Measurements from ENCODE around the gene MIAT.

The MIAT gene

DNA sequence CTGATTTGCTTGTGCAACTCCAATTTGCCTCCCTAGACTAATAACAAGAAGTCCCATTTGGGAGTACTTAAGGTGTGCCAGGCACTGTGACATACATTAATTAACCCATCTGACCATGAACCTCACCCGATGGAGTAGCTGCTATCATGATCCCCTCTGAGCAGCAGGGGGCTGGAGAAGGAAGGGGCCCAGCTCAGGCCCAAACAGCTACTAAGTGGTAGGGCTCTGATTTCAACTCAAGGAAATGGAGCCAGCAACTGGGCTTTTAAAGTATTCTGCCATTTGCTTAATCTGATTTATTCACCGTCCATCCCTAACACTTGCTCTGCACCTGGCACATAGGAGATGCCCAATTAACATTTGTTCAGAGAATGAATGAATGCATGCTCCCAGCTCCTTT lies 40.7 kb upstream of the MIAT start:
- Histone ChIP-seq H3K4me1 (ENCODE audit: control insufficient read depth, insufficient read depth, low read length) (peaks cover 52% of the 10 kb centered on the region), H3K4me3 (ENCODE audit: low read depth, low read length) (no peak overlapping the region), H3K27ac (ENCODE audit: low read depth, low read length) (peak overlapping the region; percentile 60), H3K36me3 (ENCODE audit: control insufficient read depth, insufficient read depth, low read length) (no peaks in the 10 kb centered on the region), H3K27me3 (ENCODE audit: control insufficient read depth, insufficient read depth, low read length) (peaks cover 34% of the 10 kb centered on the region), H3K9ac (ENCODE audit: low read depth, low read length) (no peak overlapping the region), H3K9me3 (ENCODE audit: control insufficient read depth, insufficient read depth, low read length) (no peaks in the 10 kb centered on the region)

DNA sequence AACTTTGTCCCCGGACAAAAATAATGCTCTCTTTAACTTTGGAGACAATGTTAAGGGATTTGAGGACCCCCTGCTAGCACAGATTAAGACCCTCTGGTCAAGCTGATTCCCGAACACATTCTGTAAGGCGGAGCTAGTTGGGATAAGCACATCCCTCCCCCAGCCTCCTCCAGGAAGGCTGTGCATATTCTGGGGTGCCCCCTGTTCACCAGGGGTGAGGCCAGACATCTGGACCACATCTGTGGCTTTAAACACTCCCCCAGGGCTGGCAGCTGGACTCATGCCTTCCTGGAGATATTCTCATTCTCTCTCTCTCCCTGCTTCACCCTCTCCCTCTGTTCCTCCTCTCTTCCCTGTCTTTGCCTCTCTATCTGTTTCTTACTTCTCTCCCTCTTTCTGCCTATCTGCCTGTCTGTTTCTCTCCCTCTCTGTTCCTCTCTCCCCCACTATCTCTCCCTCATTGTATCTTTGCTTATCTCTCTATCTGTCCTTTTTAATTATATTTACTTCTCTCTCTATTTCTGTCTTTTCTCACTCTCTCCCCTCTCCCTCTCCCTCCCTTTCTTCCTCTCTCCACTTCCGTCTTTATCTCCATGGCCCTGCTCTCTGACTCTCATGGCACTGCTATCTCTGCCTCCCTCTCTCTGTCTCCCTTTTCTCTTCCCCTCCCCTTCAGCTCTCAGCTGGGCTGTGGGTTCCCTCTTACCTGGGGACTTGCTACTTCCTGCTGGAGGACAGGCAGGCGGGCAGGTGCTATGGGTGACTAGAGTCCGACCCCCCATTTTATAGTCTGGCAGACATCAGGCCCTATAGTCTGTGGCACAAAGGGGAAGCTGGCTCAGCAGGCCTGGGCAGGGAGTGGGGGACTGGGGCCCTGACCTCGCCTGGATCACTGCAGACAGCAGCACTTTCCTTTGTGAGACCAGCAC lies 39.9 kb upstream of the MIAT start, which contains the start of gene CRYBB1:
CRYBB1 (minus strand) TSS at position 757 of the 929 bp plus-strand sequence. CDS start 1,708 bp downstream, outside the sequence.
- H3K36me3 ChIP-seq (ENCODE audit: control insufficient read depth, insufficient read depth, low read length): no peaks in the 10 kb centered on the region
- peaks cover 46% of the 10 kb centered on the region for H3K4me1 ChIP-seq (ENCODE audit: control insufficient read depth, insufficient read depth, low read length)
- H3K27me3 ChIP-seq (ENCODE audit: control insufficient read depth, insufficient read depth, low read length): peaks cover 26% of the 10 kb centered on the region
- H3K4me3 ChIP-seq (ENCODE audit: low read depth, low read length): no peak within 1 kb of the TSS
- H3K9ac ChIP-seq (ENCODE audit: low read depth, low read length): no peak within 1 kb of the TSS
- peak within 1 kb of the TSS; percentile 60 for H3K27ac ChIP-seq (ENCODE audit: low read depth, low read length)
- H3K9me3 ChIP-seq (ENCODE audit: control insufficient read depth, insufficient read depth, low read length): no peaks in the 10 kb centered on the region

DNA sequence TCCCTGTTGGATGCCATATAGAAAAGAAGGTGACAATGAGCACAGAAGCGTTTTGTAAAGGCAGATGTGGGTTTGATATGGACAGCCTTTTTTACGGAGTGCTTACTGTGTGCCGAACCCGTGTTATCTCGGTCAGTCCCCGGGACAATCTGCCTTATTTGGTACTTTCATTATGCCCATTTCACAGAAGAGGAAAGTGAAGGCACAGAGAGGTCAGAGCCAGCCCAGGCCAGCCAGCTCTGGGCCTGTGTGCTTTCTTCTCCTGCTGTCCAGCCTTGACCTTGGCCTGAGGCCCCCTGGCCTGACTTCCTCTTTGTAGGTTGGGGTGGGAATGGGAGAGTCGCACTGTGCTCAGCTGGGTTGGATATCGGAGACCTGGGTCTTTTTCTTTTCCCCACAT lies 38.9 kb upstream of the MIAT start:
- no peak overlapping the region for H3K27ac ChIP-seq (ENCODE audit: low read depth, low read length)
- H3K27me3 ChIP-seq (ENCODE audit: control insufficient read depth, insufficient read depth, low read length): peaks cover 19% of the 10 kb centered on the region
- no peak overlapping the region for H3K4me3 ChIP-seq (ENCODE audit: low read depth, low read length)
- H3K9me3 ChIP-seq (ENCODE audit: control insufficient read depth, insufficient read depth, low read length): no peaks in the 10 kb centered on the region
- H3K4me1 ChIP-seq (ENCODE audit: control insufficient read depth, insufficient read depth, low read length): peaks cover 38% of the 10 kb centered on the region
- H3K9ac ChIP-seq (ENCODE audit: low read depth, low read length): no peak overlapping the region
- H3K36me3 ChIP-seq (ENCODE audit: control insufficient read depth, insufficient read depth, low read length): no peaks in the 10 kb centered on the region

DNA sequence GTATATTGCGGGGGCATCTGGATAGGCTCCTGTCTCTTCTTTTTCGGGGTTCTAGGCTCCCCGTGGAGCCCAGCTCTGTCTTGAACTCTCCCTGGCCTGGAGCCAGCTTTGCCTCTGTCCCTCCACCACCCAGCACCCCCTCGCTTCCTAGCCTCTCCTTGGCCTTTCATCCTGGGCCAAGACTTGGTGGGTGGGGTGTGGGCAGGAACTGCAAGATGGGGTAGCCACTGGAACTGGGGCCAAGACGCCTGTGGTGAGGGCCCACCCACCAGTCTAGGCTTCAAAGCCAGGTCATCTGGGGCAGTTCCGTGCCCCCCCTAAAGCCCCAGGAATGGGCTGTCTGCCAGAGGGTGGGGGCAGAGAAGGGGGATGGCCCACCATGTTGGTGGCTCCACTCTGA lies 37.9 kb upstream of the MIAT start:
- no peaks in the 10 kb centered on the region for H3K9me3 ChIP-seq (ENCODE audit: control insufficient read depth, insufficient read depth, low read length)
- no peak overlapping the region for H3K27ac ChIP-seq (ENCODE audit: low read depth, low read length)
- no peaks in the 10 kb centered on the region for H3K36me3 ChIP-seq (ENCODE audit: control insufficient read depth, insufficient read depth, low read length)
- no peak overlapping the region for H3K9ac ChIP-seq (ENCODE audit: low read depth, low read length)
- H3K27me3 ChIP-seq (ENCODE audit: control insufficient read depth, insufficient read depth, low read length): peaks cover 15% of the 10 kb centered on the region
- no peak overlapping the region for H3K4me3 ChIP-seq (ENCODE audit: low read depth, low read length)
- H3K4me1 ChIP-seq (ENCODE audit: control insufficient read depth, insufficient read depth, low read length): peaks cover 33% of the 10 kb centered on the region

DNA sequence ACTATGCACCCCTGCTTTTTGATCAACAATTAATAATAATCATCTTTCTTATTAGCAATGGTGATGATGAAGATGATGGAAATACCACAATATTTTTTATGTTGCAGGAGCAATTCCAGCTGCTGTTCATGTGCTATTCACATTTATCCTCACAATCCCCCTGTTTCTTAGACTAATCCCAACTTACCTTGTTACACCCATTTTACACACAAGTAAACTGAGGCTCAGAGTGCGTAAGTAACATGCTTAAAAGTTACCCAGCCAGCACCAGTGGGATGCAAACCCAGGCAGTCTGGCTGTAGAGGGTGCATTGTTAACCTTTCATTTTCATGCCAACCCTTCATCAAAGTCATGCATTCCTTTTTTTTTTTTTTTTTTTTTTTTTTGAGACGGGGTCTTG lies 37.2 kb upstream of the MIAT start:
- no peaks in the 10 kb centered on the region for H3K9me3 ChIP-seq (ENCODE audit: control insufficient read depth, insufficient read depth, low read length)
- no peak overlapping the region for H3K27ac ChIP-seq (ENCODE audit: low read depth, low read length)
- H3K4me3 ChIP-seq (ENCODE audit: low read depth, low read length): no peak overlapping the region
- H3K27me3 ChIP-seq (ENCODE audit: control insufficient read depth, insufficient read depth, low read length): peaks cover 8% of the 10 kb centered on the region
- peaks cover 27% of the 10 kb centered on the region for H3K4me1 ChIP-seq (ENCODE audit: control insufficient read depth, insufficient read depth, low read length)
- no peak overlapping the region for H3K9ac ChIP-seq (ENCODE audit: low read depth, low read length)
- H3K36me3 ChIP-seq (ENCODE audit: control insufficient read depth, insufficient read depth, low read length): no peaks in the 10 kb centered on the region

DNA sequence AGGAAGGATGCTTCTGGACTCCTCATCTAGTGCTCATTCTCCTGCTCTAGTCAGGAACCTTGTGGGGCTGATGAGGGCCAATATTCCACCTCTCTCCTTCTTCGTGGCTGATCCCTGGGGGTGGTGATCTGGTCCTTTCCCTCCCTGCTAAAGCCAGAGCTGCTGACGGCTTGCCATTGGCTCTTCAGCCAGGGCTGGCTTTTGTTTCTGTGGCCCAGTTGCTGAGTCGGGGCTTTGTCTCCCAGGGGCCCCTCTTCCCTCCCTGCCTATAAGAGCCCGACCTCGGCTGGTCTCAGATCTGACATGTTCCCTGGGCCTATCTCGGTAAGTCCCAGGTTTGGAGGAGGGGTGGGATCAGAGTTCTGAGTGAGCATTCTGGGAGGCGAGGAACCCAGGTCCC lies 35.7 kb upstream of the MIAT start, which contains the start of gene CRYBA4:
CRYBA4 (plus strand) TSS at position 301 of the 400 bp plus-strand sequence. CDS start 634 bp downstream, outside the sequence.
- Histone ChIP-seq H3K9ac (ENCODE audit: low read depth, low read length) (no peak within 1 kb of the TSS), H3K9me3 (ENCODE audit: control insufficient read depth, insufficient read depth, low read length) (no peaks in the 10 kb centered on the region), H3K36me3 (ENCODE audit: control insufficient read depth, insufficient read depth, low read length) (no peaks in the 10 kb centered on the region), H3K27ac (ENCODE audit: low read depth, low read length) (no peak within 1 kb of the TSS), H3K27me3 (ENCODE audit: control insufficient read depth, insufficient read depth, low read length) (no peaks in the 10 kb centered on the region), H3K4me1 (ENCODE audit: control insufficient read depth, insufficient read depth, low read length) (peaks cover 15% of the 10 kb centered on the region), H3K4me3 (ENCODE audit: low read depth, low read length) (no peak within 1 kb of the TSS)

DNA sequence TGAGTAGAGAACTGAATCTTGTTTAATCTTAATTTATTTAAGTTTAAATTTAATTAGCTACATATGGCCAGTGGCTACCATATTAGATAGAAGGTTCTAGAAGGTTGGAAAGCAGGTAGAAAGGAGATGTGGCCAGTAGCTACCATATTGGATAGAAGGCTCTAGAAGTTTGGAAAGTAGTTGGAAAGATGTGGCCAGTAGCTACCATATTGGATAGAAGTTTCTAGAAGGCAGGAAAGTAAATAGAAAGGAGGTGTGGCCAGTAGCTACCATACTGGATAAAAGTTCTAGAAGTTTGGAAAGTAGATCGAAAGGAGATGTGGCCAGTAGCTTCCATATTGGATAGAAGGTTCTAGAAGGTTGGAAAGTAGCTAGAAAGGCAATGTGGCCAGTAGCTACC lies 33.4 kb upstream of the MIAT start:
- Histone ChIP-seq H3K27ac (ENCODE audit: low read depth, low read length) (no peak overlapping the region), H3K4me1 (ENCODE audit: control insufficient read depth, insufficient read depth, low read length) (no peaks in the 10 kb centered on the region), H3K9me3 (ENCODE audit: control insufficient read depth, insufficient read depth, low read length) (no peaks in the 10 kb centered on the region), H3K36me3 (ENCODE audit: control insufficient read depth, insufficient read depth, low read length) (no peaks in the 10 kb centered on the region), H3K4me3 (ENCODE audit: low read depth, low read length) (no peak overlapping the region), H3K9ac (ENCODE audit: low read depth, low read length) (no peak overlapping the region), H3K27me3 (ENCODE audit: control insufficient read depth, insufficient read depth, low read length) (no peaks in the 10 kb centered on the region)

DNA sequence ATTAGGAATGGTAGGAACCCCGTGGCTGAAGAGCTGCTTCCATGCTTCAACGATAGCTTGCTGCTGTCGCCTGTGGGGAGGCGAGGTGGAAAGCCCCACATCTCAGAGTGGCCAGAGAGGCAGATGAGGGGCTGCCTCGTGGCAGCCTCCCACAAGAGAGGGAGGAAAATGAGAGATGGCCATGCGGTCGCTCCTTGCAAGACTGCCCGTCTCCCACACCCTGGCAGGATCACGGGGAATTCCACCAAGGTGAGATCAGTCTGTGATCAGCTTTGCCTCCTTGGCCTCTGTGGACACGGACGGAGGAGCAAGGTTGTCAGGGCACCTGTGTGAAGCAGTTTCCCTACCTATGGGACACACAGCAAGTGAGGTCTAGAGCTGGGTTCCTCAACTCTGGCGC lies 32.6 kb upstream of the MIAT start:
- H3K9me3 ChIP-seq (ENCODE audit: control insufficient read depth, insufficient read depth, low read length): no peaks in the 10 kb centered on the region
- no peak overlapping the region for H3K4me3 ChIP-seq (ENCODE audit: low read depth, low read length)
- H3K27ac ChIP-seq (ENCODE audit: low read depth, low read length): no peak overlapping the region
- no peak overlapping the region for H3K9ac ChIP-seq (ENCODE audit: low read depth, low read length)
- H3K36me3 ChIP-seq (ENCODE audit: control insufficient read depth, insufficient read depth, low read length): no peaks in the 10 kb centered on the region
- no peaks in the 10 kb centered on the region for H3K27me3 ChIP-seq (ENCODE audit: control insufficient read depth, insufficient read depth, low read length)
- no peaks in the 10 kb centered on the region for H3K4me1 ChIP-seq (ENCODE audit: control insufficient read depth, insufficient read depth, low read length)

DNA sequence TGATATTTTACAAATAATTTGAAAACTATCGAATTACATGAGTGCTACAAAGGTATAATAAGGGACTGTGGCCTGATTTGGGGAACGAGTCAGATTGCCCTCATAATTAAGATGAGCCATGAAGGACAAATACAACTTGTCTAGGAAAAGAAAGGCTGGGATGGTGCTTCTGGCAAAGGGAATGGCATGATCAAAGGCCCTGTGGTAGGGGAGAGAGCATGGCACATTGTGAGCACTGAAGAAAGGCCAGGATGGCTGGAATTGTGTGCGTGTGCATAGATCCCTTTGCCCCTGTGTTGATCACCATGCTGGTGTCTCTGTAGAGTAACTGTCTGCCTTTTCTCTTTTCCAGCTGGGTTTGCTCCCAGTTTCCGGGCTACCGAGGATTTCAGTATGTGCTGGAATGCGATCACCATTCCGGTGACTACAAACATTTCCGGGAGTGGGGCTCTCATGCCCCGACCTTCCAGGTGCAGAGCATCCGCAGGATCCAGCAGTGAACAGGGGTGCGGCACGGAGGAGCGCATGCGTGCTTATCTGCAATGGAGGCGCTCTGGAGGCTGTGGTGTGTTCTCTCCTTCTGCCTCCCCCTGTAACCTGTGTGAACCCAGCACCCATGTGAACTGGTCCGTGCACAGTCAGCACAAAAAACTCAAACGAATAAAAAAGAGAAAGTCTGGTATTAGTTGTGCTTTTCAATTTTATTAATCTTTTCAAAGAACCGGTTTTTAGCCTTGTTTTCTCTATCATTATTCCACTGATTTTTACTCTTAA lies 27.2 kb upstream of the MIAT start:
- Histone ChIP-seq H3K9me3 (ENCODE audit: control insufficient read depth, insufficient read depth, low read length) (no peaks in the 10 kb centered on the region), H3K4me3 (ENCODE audit: low read depth, low read length) (no peak overlapping the region), H3K4me1 (ENCODE audit: control insufficient read depth, insufficient read depth, low read length) (peaks cover 3% of the 10 kb centered on the region; the same call in 1 of the 2 replicates), H3K27ac (ENCODE audit: low read depth, low read length) (no peak overlapping the region), H3K36me3 (ENCODE audit: control insufficient read depth, insufficient read depth, low read length) (no peaks in the 10 kb centered on the region), H3K27me3 (ENCODE audit: control insufficient read depth, insufficient read depth, low read length) (no peaks in the 10 kb centered on the region), H3K9ac (ENCODE audit: low read depth, low read length) (no peak overlapping the region)

DNA sequence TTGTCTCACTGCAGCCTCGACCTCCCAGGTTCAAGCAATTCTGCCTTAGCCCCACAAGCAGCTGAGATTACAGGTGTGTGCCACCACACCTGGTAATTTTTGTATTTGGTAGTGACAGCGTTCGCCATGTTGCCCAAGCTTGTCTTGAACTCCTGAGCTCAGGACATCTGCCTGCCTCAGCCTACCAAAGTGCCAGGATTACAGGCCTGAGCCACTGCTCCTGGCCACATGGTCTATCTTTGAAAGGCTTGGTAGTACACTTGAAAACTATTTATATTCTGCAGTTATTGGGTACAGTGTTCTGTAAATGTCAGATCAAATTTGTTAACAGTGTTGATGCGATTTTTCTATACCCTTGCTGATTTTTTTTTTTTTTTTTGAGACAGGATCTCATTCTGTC lies 26.1 kb upstream of the MIAT start:
- no peak overlapping the region for H3K27ac ChIP-seq (ENCODE audit: low read depth, low read length)

More for the DNA sequence above, 26.1 kb upstream of the MIAT start:
- H3K9me3 ChIP-seq (ENCODE audit: control insufficient read depth, insufficient read depth, low read length): no peaks in the 10 kb centered on the region
- H3K4me3 ChIP-seq (ENCODE audit: low read depth, low read length): no peak overlapping the region
- no peak overlapping the region for H3K9ac ChIP-seq (ENCODE audit: low read depth, low read length)
- no peaks in the 10 kb centered on the region for H3K27me3 ChIP-seq (ENCODE audit: control insufficient read depth, insufficient read depth, low read length)
- no peaks in the 10 kb centered on the region for H3K36me3 ChIP-seq (ENCODE audit: control insufficient read depth, insufficient read depth, low read length)
- H3K4me1 ChIP-seq (ENCODE audit: control insufficient read depth, insufficient read depth, low read length): peaks cover 3% of the 10 kb centered on the region; the same call in 1 of the 2 replicates
